SJCRH30 (cell line): ENCODE results near the gene ZMYND15. TPM values are rescaled to one million over a fixed set of nuclear protein-coding genes. Genes with fewer than 3 reads are reported as not detected.

Experiments
- DNase-seq, 2 experiments: peaks; one replicate each; pipeline ENCODE4 v3.0.0-alpha.2; 2015 to 2020
- H3K27ac ChIP-seq: fragments of 250-450 bp; sonication (Bioruptor Pico); 2 replicates; pipeline ENCODE4 v1.5.1; 2020; ENCODE audit warnings: mild to moderate bottlenecking, moderate library complexity
- H3K27me3 ChIP-seq: fragments of 250-450 bp; sonication (Bioruptor Pico); 2 replicates; pipeline ENCODE4 v1.5.1; 2020; ENCODE audit warnings: mild to moderate bottlenecking, moderate library complexity
- H3K36me3 ChIP-seq: fragments of 250-450 bp; sonication (Bioruptor Pico); 2 replicates; pipeline ENCODE4 v1.5.1; 2020; ENCODE audit warnings: mild to moderate bottlenecking, moderate library complexity
- H3K4me1 ChIP-seq: fragments of 250-450 bp; sonication (Bioruptor Pico); 2 replicates; pipeline ENCODE4 v1.5.1; 2020; ENCODE audit warnings: mild to moderate bottlenecking, moderate library complexity
- H3K4me3 ChIP-seq: fragments of 250-450 bp; sonication (Bioruptor Pico); 2 replicates; pipeline ENCODE4 v1.5.1; 2020; ENCODE audit warnings: mild to moderate bottlenecking, moderate library complexity
- H3K9me3 ChIP-seq: fragments of 250-450 bp; sonication (Bioruptor Pico); replicated peaks from 2 replicates; pipeline ENCODE4 v1.5.1; 2020; ENCODE audit warnings: mild to moderate bottlenecking, moderate library complexity
- total RNA-seq: library from RNA; depleted of rRNA; stranded (reverse); fragments of >200 nt; shearing (Covaris generic); gene quantifications from 2 replicates; pipeline ENCODE4 v1.2.3, GENCODE V29; 2014; rRNA removed

Gene ZMYND15
- total RNA-seq, 1 experiment from 2014 or later = not detected

DNA sequence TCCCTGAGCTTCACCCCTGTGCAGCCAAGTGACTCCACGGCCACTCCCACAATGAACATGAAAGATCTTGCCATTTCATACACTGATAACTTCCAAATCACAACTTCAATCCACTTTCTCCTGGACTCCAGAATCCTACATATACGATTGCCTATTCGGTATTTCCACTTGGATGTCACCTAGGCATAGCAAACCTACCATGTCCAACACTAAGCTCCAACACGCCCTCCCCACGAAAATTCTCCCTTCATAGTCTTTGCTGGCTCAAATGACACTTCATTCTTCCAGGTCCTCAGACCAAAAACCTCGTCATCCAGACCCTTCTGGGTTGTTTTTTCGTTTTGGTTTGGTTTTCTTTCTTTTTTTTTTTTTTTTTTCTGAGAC is 51.1 kb downstream of the ZMYND15 start:
- peaks cover 16% of the 10 kb centered on the region for H3K4me1 ChIP-seq
- no peaks in the 10 kb centered on the region for H3K9me3 ChIP-seq
- H3K27ac ChIP-seq = no peak overlapping the region
- H3K36me3 ChIP-seq = no peaks in the 10 kb centered on the region
- H3K27me3 ChIP-seq = no peaks in the 10 kb centered on the region
- DNase-seq = no peak
- peak overlapping the region; percentile 71 for H3K4me3 ChIP-seq

DNA sequence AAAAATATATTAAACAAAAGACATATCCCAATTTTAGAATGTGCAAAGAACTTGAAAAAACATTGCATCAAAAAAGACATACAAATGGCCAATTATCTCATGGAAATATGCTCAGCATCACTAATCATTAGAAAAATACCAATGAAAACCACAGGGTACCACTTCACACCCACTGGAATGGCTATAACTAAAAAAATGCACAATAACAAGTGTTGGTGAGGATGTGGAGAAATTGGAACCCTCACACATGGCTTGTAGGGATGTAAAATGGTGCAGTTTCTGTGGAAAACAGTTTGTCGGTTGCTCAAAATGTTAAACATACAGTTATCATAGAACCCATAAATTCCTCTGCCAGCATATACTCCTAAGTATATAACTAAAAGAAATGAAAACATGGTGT is 55.5 kb downstream of the ZMYND15 start:
- no peak for DNase-seq
- Histone ChIP-seq H3K27ac (no peak overlapping the region), H3K27me3 (no peaks in the 10 kb centered on the region), H3K36me3 (no peaks in the 10 kb centered on the region), H3K4me3 (no peak overlapping the region), H3K4me1 (no peaks in the 10 kb centered on the region), H3K9me3 (no peaks in the 10 kb centered on the region)

Other genes starting within 250 kb of the ZMYND15 start
- gene SPNS2, start 241.0 kb upstream of the ZMYND15 start, total RNA-seq = 0.08 TPM in 1 of 2 replicates, not detected in the other
- 37.0 and 40.3 TPM in 2 replicates for gene MYBBP1A, start 184.4 kb upstream of the ZMYND15 start, total RNA-seq
- gene GGT6, start 179.3 kb upstream of the ZMYND15 start, total RNA-seq = not detected in 2 replicates
- gene SMTNL2, start 155.3 kb upstream of the ZMYND15 start, total RNA-seq = 0.23 TPM in 1 of 2 replicates, not detected in the other
- 3.0 and 3.6 TPM in 2 replicates for gene ALOX15, start 98.2 kb upstream of the ZMYND15 start, total RNA-seq
- 23.6 and 27.2 TPM in 2 replicates for gene PELP1, start 35.7 kb upstream of the ZMYND15 start, total RNA-seq
- 23.3 and 23.9 TPM in 2 replicates for gene ARRB2, start 29.2 kb upstream of the ZMYND15 start, total RNA-seq
- gene MED11, start 8.4 kb upstream of the ZMYND15 start, total RNA-seq = 5.5 and 5.6 TPM in 2 replicates
- gene CXCL16, start 95 bp downstream of the ZMYND15 start, total RNA-seq = not detected in 2 replicates
- gene TM4SF5, start 32.1 kb downstream of the ZMYND15 start, total RNA-seq = not detected in 2 replicates
- 4.3 and 8.3 TPM in 2 replicates for gene VMO1, start 46.5 kb downstream of the ZMYND15 start, total RNA-seq
- gene GLTPD2, start 49.1 kb downstream of the ZMYND15 start, total RNA-seq = not detected in 2 replicates
- gene PSMB6, start 56.3 kb downstream of the ZMYND15 start, total RNA-seq = 120 and 135 TPM in 2 replicates
- 11.7 and 14.8 TPM in 2 replicates for gene PLD2, start 67.3 kb downstream of the ZMYND15 start, total RNA-seq
- gene MINK1, start 93.5 kb downstream of the ZMYND15 start, total RNA-seq = 12.2 and 12.4 TPM in 2 replicates
- 0.16 and 0.20 TPM in 2 replicates for gene C17orf107, start 159.7 kb downstream of the ZMYND15 start, total RNA-seq
- gene CHRNE, start 163.3 kb downstream of the ZMYND15 start, total RNA-seq = 0.10 and 0.20 TPM in 2 replicates
- not detected in 2 replicates for gene GP1BA, start 192.4 kb downstream of the ZMYND15 start, total RNA-seq
- gene SLC25A11, start 200.2 kb downstream of the ZMYND15 start, total RNA-seq = 43.9 and 45.3 TPM in 2 replicates
- gene RNF167, start 200.4 kb downstream of the ZMYND15 start, total RNA-seq = 35.7 and 38.7 TPM in 2 replicates
- gene PFN1, start 208.7 kb downstream of the ZMYND15 start, total RNA-seq = 1,061 and 1,115 TPM in 2 replicates
- gene ENO3, start 211.3 kb downstream of the ZMYND15 start, total RNA-seq = 124 and 129 TPM in 2 replicates
- 36.8 and 39.1 TPM in 2 replicates for gene SPAG7, start 228.0 kb downstream of the ZMYND15 start, total RNA-seq
- 3.7 and 3.9 TPM in 2 replicates for gene CAMTA2, start 247.8 kb downstream of the ZMYND15 start, total RNA-seq